Adipose tissue (tissue), 3 donors: ENCODE measurements around the gene PRRG2. TPM values are rescaled to one million over a fixed set of nuclear protein-coding genes. Genes with fewer than 3 reads are reported as not detected.
A peak's percentile ranks its signal among the peaks of the same experiment; 100 is the strongest.

ENCODE experiments used
- H3K27ac ChIP-seq: one replicate; pipeline ENCODE4 v1.5.1; 2013; ENCODE audit warnings: low read depth, low read length
- WGBS, 3 donors: extraction: QIAGEN DNeasy Blood & Tissue Kit; methylation state at CpG; one replicate each; pipeline ENCODE4 v1.1.7; 2013; 5-methylcytosine and 5-hydroxymethylcytosine counted together
- polyA plus RNA-seq, 3 donors: library from polyadenylated mRNA; stranded (reverse); fragments of 200-250 nt; gene quantifications; one replicate each; pipeline ENCODE4 v1.2.3, GENCODE V29; 2013
- donor health status: healthy with polysubstance abuse.
- donor health status: Bipolar disorder and iron deficiency.
- donor health status: healthy.

The PRRG2 gene
- polyA plus RNA-seq, 3 donors: 2.9 to 11.7 (median 3.0) TPM

GRCh38 chr19:49579947-49580263, 1.2 kb upstream of the PRRG2 start:
- no peak overlapping the region for H3K27ac ChIP-seq
- WGBS, 3 donors: 0 to 2% (median 2%) methylated on average over 8 of the region's 8 CpGs

- no peak within 1 kb of the TSS for H3K27ac ChIP-seq
- WGBS, 3 donors: 2% methylated on average over 31 of the region's 31 CpGs
Measured at GRCh38 chr19:49580264-49581006, 681 bp upstream of the PRRG2 start, which contains the start of gene NOSIP. TSS of gene NOSIP (minus strand) at chr19:49580556. CDS start at chr19:49560691, 19,865 bp downstream.

GRCh38 chr19:49583239-49583638, 2.1 kb downstream of the PRRG2 start:
- 44 to 65% (median 58%) methylated on average over 2 of the region's 2 CpGs for WGBS, 3 donors
- no peak overlapping the region for H3K27ac ChIP-seq

- 64 to 70% (median 68%) methylated on average over 8 of the region's 8 CpGs for WGBS, 3 donors
- no peak overlapping the region for H3K27ac ChIP-seq
Measured at GRCh38 chr19:49585023-49585422, 3.9 kb downstream of the PRRG2 start.

GRCh38 chr19:49587227-49587626, 6.1 kb downstream of the PRRG2 start:
- H3K27ac ChIP-seq: no peak overlapping the region
- 87 to 95% (median 90%) methylated on average over 8 of the region's 8 CpGs for WGBS, 3 donors

- 75 to 82% (median 76%) methylated on average over 18 of the region's 18 CpGs for WGBS, 3 donors
- H3K27ac ChIP-seq: no peak overlapping the region
Measured at GRCh38 chr19:49588365-49589122, 7.4 kb downstream of the PRRG2 start.

- 45 to 68% (median 60%) methylated on average over 5 of the region's 5 CpGs for WGBS, 3 donors
- no peak overlapping the region for H3K27ac ChIP-seq
Measured at GRCh38 chr19:49589502-49589905, 8.4 kb downstream of the PRRG2 start.

- 0 to 1% (median 0%) methylated on average over 55 to 58 of the region's 58 CpGs for WGBS, 3 donors
- peak overlapping the region; percentile 76 for H3K27ac ChIP-seq
Measured at GRCh38 chr19:49590071-49590970, 9.2 kb downstream of the PRRG2 start.

- 0 to 1% (median 0%) methylated on average over 22 to 60 of the region's 66 CpGs for WGBS, 3 donors
- peak within 1 kb of the TSS; percentile 76 for H3K27ac ChIP-seq
Measured at GRCh38 chr19:49590971-49591730, 10.0 kb downstream of the PRRG2 start, which contains the start of gene PRR12. TSS of gene PRR12 (plus strand) at chr19:49591182. CDS start at chr19:49591655, 473 bp downstream.

- H3K27ac ChIP-seq: no peak overlapping the region
- WGBS, 3 donors: 0 to 1% (median 0%) methylated on average over 47 to 51 of the region's 51 CpGs
Measured at GRCh38 chr19:49591731-49592485, 10.8 kb downstream of the PRRG2 start.

- WGBS, 3 donors: 5 to 6% (median 6%) methylated on average over 28 of the region's 28 CpGs
- no peak overlapping the region for H3K27ac ChIP-seq
Measured at GRCh38 chr19:49592486-49593232, 11.5 kb downstream of the PRRG2 start.

- WGBS, 3 donors: 8 to 10% (median 8%) methylated on average over 27 of the region's 27 CpGs
- no peak overlapping the region for H3K27ac ChIP-seq
Measured at GRCh38 chr19:49593233-49594113, 12.4 kb downstream of the PRRG2 start.

GRCh38 chr19:49594157-49594992, 13.3 kb downstream of the PRRG2 start:
- no peak overlapping the region for H3K27ac ChIP-seq
- WGBS, 3 donors: 91 to 93% (median 92%) methylated on average over 35 of the region's 35 CpGs

GRCh38 chr19:49594993-49595818, 14.1 kb downstream of the PRRG2 start:
- H3K27ac ChIP-seq: no peak overlapping the region
- 91 to 95% (median 91%) methylated on average over 30 to 35 of the region's 35 CpGs for WGBS, 3 donors
